ENCODE data around the gene PATZ1. TPM values are rescaled to one million over a fixed set of nuclear protein-coding genes. Genes with fewer than 3 reads are reported as not detected.

Gene PATZ1
- total RNA-seq, 4 donors from 2014 or later, result 3.6 to 12.2 (median 8.7) TPM

DNA sequence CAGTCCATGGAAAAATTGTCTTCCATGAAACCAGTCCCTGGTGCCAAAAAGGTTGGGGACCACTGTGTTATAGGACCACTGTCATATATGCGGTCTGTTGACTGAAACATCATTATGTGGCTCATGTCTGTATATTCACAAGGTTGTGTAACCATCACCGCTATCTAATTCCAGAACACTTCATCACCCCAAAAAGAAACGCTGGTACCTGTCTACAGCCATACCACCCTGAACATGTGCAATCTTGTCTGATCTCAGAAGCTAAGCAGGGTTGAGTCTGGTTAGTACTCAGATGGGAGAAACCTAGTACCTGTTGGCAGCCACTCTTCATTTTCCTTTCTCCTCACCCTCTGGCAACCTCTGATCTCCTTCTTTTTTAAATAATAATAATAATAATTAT is 41.0 kb downstream of the PATZ1 start:
- TF ChIP-seq, protein P1, sequence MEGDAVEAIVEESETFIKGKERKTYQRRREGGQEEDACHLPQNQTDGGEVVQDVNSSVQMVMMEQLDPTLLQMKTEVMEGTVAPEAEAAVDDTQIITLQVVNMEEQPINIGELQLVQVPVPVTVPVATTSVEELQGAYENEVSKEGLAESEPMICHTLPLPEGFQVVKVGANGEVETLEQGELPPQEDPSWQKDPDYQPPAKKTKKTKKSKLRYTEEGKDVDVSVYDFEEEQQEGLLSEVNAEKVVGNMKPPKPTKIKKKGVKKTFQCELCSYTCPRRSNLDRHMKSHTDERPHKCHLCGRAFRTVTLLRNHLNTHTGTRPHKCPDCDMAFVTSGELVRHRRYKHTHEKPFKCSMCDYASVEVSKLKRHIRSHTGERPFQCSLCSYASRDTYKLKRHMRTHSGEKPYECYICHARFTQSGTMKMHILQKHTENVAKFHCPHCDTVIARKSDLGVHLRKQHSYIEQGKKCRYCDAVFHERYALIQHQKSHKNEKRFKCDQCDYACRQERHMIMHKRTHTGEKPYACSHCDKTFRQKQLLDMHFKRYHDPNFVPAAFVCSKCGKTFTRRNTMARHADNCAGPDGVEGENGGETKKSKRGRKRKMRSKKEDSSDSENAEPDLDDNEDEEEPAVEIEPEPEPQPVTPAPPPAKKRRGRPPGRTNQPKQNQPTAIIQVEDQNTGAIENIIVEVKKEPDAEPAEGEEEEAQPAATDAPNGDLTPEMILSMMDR (IDR thresholded peaks at IDR 0.05), result no peak
- TF ChIP-seq EP300 (IDR thresholded peaks at IDR 0.05; ENCODE audit: low read depth), result no peak
- TF ChIP-seq POLR2AphosphoS5 (IDR thresholded peaks at IDR 0.05), result no peak
- no peak for TF ChIP-seq POLR2A (IDR thresholded peaks at IDR 0.05)
- no peak for DNase-seq
- H3K4me3 ChIP-seq, result no peak overlapping the region
- H3K27ac ChIP-seq, result no peak overlapping the region
- H3K36me3 ChIP-seq, result no peaks in the 10 kb centered on the region
- intact Hi-C loops (cut with DNase I; ENCODE audit: low total_unique reads), result no loop called here
- WGBS, 2 donors (ENCODE audit: low coverage in 1 of 2), result 91 to 100% methylated on average over 2 to 3 of the region's 3 CpGs
- peaks cover 0 to 17% (median 9%) of the 10 kb centered on the region in 4 donors for H3K4me1 ChIP-seq
- H3K9me3 ChIP-seq, result no peaks in the 10 kb centered on the region
- in situ Hi-C loops (cut with MboI; ENCODE audit: low pct_ligation_motif_present in 1 of 4, low pct_unique_long_range_greater_than_20kb in 1 of 4, low sequenced_read_pairs in 3 of 4), result no loop called here
- H3K27me3 ChIP-seq, result no peaks in the 10 kb centered on the region

DNA sequence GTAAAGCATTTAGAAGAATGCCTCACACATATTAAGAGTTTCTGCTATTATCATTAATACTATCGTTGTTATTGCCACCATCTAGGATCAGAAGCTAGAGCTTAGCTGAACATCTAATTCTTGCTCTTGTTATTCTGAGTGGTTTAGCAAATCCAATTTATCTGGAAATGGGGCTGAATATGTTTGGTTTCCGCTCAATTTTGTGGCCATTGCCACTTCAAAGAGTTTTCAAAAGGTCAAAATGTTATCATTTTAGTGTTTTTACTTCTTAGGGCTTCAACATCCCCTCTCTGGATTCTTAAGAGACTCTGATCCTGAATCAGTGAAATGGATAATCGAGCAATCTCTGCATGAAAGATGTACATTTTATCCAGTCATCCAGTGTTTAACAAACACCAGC is 43.6 kb downstream of the PATZ1 start:
- TF ChIP-seq EP300 (IDR thresholded peaks at IDR 0.05; ENCODE audit: low read depth) (no peak), POLR2A (IDR thresholded peaks at IDR 0.05) (no peak), POLR2AphosphoS5 (IDR thresholded peaks at IDR 0.05) (no peak)
- TF ChIP-seq, protein P1 (IDR thresholded peaks at IDR 0.05), result no peak
- no peaks in the 10 kb centered on the region for H3K9me3 ChIP-seq
- no peak overlapping the region for H3K27ac ChIP-seq
- peaks cover 0 to 19% (median 9%) of the 10 kb centered on the region in 4 donors for H3K4me1 ChIP-seq
- no peaks in the 10 kb centered on the region for H3K27me3 ChIP-seq
- intact Hi-C loops (cut with DNase I; ENCODE audit: low total_unique reads), result no loop called here
- H3K36me3 ChIP-seq, result no peaks in the 10 kb centered on the region
- WGBS, 2 donors (ENCODE audit: low coverage in 1 of 2), result 82 to 91% methylated on average over 3 of the region's 3 CpGs
- DNase-seq, result no peak
- no peak overlapping the region for H3K4me3 ChIP-seq
- in situ Hi-C loops (cut with MboI; ENCODE audit: low pct_ligation_motif_present in 1 of 4, low pct_unique_long_range_greater_than_20kb in 1 of 4, low sequenced_read_pairs in 3 of 4), result no loop called here

- no peak for DNase-seq
- Histone ChIP-seq H3K27me3 (no peaks in the 10 kb centered on the region), H3K36me3 (no peaks in the 10 kb centered on the region), H3K4me1 (peaks cover 3 to 25% (median 10%) of the 10 kb centered on the region in 4 donors), H3K4me3 (no peak overlapping the region), H3K27ac (no peak overlapping the region), H3K9me3 (no peaks in the 10 kb centered on the region)
- TF ChIP-seq POLR2AphosphoS5 (IDR thresholded peaks at IDR 0.05), result no peak
- TF ChIP-seq EP300 (IDR thresholded peaks at IDR 0.05; ENCODE audit: low read depth), result no peak
- no peak for TF ChIP-seq POLR2A (IDR thresholded peaks at IDR 0.05)
- TF ChIP-seq, protein P1 (IDR thresholded peaks at IDR 0.05), result no peak
- intact Hi-C loops (cut with DNase I; ENCODE audit: low total_unique reads), result no loop called here
- in situ Hi-C loops (cut with MboI; ENCODE audit: low pct_ligation_motif_present in 1 of 4, low pct_unique_long_range_greater_than_20kb in 1 of 4, low sequenced_read_pairs in 3 of 4), result no loop called here
Measured at GRCh38 chr22:31302006-31302405, 44.1 kb downstream of the PATZ1 start.

GRCh38 chr22:31300896-31301295 is 45.2 kb downstream of the PATZ1 start:
- no peak for DNase-seq
- intact Hi-C loops (cut with DNase I; ENCODE audit: low total_unique reads), result no loop called here

More at GRCh38 chr22:31300896-31301295, 45.2 kb downstream of the PATZ1 start:
- no peaks in the 10 kb centered on the region for H3K27me3 ChIP-seq
- peaks cover 14 to 36% (median 21%) of the 10 kb centered on the region in 4 donors for H3K4me1 ChIP-seq
- H3K9me3 ChIP-seq, result no peaks in the 10 kb centered on the region
- H3K27ac ChIP-seq, result no peak overlapping the region
- H3K4me3 ChIP-seq, result no peak overlapping the region
- no peaks in the 10 kb centered on the region for H3K36me3 ChIP-seq
- 44 to 46% methylated on average over 3 of the region's 3 CpGs for WGBS, 2 donors (ENCODE audit: low coverage in 1 of 2)
- no peak for TF ChIP-seq POLR2AphosphoS5 (IDR thresholded peaks at IDR 0.05)
- TF ChIP-seq EP300 (IDR thresholded peaks at IDR 0.05; ENCODE audit: low read depth), result no peak
- TF ChIP-seq, protein P1 (IDR thresholded peaks at IDR 0.05), result no peak
- TF ChIP-seq POLR2A (IDR thresholded peaks at IDR 0.05), result no peak
- in situ Hi-C loops (cut with MboI; ENCODE audit: low pct_ligation_motif_present in 1 of 4, low pct_unique_long_range_greater_than_20kb in 1 of 4, low sequenced_read_pairs in 3 of 4), result no loop called here

Measured in transverse colon (tissue), 4 donors.